Stomach (tissue), 4 donors: Measurements from ENCODE around the gene DHRS4L2.
"Not testable (repeated sequence)": the region's sequence is repeated elsewhere in the genome, so short reads cannot be mapped to it uniquely, and the experiment has no call there.

ENCODE experiments used
- POLR2A ChIP-seq, 4 donors: fragments of 450-650 bp; IDR thresholded peaks; one replicate each; pipeline ENCODE4 v1.6.1; 2016; ENCODE audit warnings: antibody characterized with exemption in 4 of 4, control low read depth in 2 of 4, mild to moderate bottlenecking in 1 of 4, moderate library complexity in 1 of 4
- TF ChIP-seq, protein P1 (sequence below), 7 experiments: fragments of 450-650 bp in 4 of 7; fragments of 200-600 bp in 3 of 7; sonication (generic) in 3 of 7; IDR thresholded peaks; one replicate each; pipeline ENCODE4 v1.5.1; 2016 to 2019; ENCODE audit warnings: antibody characterized with exemption in 7 of 7, control low read depth in 2 of 7, mild to moderate bottlenecking in 1 of 7

- TF ChIP-seq, protein P1, sequence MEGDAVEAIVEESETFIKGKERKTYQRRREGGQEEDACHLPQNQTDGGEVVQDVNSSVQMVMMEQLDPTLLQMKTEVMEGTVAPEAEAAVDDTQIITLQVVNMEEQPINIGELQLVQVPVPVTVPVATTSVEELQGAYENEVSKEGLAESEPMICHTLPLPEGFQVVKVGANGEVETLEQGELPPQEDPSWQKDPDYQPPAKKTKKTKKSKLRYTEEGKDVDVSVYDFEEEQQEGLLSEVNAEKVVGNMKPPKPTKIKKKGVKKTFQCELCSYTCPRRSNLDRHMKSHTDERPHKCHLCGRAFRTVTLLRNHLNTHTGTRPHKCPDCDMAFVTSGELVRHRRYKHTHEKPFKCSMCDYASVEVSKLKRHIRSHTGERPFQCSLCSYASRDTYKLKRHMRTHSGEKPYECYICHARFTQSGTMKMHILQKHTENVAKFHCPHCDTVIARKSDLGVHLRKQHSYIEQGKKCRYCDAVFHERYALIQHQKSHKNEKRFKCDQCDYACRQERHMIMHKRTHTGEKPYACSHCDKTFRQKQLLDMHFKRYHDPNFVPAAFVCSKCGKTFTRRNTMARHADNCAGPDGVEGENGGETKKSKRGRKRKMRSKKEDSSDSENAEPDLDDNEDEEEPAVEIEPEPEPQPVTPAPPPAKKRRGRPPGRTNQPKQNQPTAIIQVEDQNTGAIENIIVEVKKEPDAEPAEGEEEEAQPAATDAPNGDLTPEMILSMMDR (IDR thresholded peaks at IDR 0.05) = not testable (repeated sequence)
- not testable (repeated sequence) for TF ChIP-seq POLR2A (IDR thresholded peaks at IDR 0.05)
Observed at GRCh38 chr14:23970283-23970659, 18.5 kb upstream of the DHRS4L2 start.
